HG03060 (cell line): ENCODE measurements around the gene TMEM131.
A peak's percentile ranks its signal among the peaks of the same experiment; 100 is the strongest.
"Not testable (repeated sequence)": the region's sequence is repeated elsewhere in the genome, so short reads cannot be mapped to it uniquely, and the experiment has no call there.

Experiments used
- ATAC-seq: cut with Tn5 transposase; IDR thresholded peaks from one replicate; pipeline ENCODE4 v1.9.1; 2021; ENCODE audit warnings: low read depth, moderate number of reproducible peaks; ENCODE audit not compliant: unreplicated experiment

Gene TMEM131

DNA sequence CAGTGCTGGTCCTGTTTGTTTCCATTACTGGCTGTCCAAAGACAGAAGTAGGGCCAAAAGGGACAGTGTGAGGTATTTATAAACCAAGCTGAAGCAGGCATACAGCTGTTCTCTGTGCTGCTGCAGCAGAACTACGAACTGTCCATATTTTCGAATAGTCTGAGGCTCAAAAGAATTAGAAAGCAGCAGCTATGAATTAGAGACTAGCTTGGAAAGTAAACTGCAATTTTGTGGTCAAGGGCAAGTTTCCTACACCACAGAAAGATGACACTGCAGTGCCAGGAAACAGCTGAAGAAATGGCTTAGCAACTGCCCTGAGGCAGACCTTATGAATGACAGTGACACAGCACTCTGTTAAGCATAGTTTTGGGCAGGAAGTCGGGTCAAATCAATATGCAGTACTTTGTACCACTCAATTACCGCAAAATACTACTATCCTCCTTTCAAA lies 125.3 kb downstream of the TMEM131 start:
- ATAC-seq: peak; percentile 99

DNA sequence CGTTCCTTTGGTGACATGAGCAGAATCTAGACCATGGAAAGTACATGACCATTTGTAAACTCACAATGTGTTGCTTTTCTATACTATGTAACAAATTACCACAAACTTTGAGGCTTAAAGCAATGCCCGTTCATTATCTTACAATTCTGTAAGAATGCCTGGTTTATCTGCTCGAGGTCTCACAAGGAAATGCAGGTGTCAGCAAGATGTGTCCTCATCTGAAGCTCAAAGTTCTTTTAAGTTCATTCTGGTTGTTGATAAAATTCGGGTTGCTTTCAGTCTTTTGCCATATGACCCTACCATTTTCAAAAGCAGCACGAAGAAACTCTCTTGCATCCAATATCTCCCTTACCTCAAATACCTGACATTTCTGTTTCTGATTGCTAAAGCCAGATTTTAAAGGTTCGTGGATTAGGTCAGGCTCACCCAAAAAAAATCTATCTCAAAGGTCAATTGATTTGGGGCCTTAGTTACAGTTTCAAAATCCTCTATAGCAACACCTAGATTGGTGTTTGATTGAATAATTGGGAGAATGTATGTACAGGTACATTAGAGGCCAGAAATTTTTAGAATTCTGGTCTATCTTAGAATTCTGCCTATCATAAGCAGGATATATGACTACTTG lies 125.9 kb downstream of the TMEM131 start:
- ATAC-seq: no peak

DNA sequence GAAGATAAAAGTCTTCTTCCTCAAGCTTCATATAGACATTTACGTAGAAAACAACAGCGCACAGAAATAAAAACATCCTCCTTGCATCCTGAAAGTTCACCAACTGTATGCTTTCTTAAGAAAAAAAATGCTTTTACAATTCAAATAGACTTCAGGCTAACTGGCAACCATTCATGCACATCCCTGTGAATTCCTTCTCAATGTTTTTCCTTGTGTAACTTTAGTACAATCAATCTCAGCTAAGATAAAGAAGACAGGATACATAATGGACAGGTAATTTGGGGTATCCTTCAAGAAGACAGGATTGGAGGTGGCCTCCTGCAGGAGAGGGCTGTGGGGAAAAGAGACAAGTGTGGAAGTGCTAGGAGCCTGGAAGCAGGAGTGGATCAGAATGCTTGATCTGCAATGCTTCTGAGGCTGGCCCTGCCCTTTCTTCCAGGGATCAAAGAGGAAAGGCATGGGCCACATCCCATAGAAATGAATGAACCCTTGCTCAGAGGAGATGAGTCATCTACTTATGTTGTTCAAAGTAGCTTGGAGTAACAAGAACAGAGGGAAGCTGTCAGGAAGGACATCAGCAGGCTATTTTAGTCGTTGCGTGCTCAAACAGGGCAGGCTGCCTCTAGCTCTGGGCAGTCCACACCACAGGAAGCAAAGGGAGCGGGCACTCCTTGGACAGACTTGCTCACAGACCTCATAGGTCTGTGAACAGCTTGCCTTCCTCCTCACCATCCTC lies 126.6 kb downstream of the TMEM131 start:
- no peak for ATAC-seq

DNA sequence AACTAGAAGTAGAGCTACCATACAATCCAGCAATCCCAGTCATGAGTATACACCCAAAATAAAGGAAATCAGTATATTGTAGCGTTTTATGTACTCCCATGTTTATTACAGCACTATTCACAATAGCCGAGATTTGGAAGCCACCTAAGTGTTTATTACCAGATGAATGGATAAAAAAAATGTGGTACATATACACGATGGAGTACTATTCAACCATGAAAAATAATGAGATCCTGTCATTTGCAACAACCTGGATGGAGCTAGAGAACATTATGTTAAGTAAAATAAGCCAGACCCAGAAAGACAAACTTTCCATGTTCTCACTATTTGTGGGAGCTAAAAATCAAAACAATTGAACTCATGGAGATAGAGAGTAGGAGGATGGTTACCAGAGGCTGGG lies 131.9 kb downstream of the TMEM131 start:
- no peak for ATAC-seq

DNA sequence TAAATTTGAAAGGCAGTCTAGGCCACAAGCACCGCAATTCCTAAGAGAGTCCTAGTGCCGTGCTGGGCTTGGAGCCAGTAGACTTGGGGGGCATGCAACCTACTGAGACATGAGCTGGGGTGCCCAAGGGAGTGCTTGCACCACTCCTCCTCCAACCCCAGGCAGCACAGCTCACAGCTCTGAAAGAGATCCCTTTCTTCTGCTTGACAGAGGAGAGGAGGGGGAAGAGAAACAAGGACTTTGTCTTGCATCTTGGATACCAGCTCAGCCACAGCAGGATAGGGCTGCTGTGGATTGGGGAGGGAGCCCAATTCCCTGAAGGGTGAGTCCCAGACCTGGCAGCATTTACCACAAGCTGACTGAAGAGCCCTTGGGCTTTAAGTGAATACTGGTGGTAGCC lies 134.6 kb downstream of the TMEM131 start:
- no peak for ATAC-seq

DNA sequence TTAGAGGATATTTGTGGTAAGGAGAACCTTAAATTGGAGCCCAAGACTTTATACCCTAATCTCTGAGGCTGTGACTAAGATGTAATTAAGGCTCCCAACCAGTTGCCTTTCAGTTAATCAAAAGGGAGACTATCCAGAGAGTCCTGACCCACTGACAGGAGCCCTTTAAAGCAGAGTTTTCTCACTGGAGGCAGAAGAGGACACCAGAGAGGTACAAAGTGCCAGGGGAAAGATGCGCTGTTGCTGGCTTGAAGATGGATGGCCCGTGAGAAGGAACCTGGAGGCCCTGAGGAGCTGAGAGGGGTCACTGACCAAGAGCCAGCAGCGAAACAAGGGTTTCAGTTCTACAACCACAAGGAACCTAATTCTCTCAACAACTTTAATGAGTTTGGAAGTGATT lies 137.3 kb downstream of the TMEM131 start:
- ATAC-seq: no peak

DNA sequence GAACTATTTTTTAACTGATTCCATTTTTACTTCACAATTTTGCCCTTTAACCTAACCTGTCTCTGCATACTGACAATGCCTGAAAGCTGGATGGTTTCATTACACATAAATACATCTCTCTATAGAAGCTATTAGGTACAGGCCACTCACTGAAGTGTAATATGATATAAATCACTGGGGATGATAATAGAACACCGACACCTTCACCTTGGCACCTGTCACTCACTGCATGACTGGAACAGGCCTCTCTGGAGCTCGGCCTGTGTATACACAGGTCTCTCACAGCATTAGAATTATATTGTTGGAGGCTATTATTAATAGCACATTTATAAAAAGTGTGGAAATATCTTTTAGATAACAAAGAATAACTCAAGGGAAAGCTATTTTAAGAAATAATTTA lies 138.2 kb downstream of the TMEM131 start:
- ATAC-seq: no peak

DNA sequence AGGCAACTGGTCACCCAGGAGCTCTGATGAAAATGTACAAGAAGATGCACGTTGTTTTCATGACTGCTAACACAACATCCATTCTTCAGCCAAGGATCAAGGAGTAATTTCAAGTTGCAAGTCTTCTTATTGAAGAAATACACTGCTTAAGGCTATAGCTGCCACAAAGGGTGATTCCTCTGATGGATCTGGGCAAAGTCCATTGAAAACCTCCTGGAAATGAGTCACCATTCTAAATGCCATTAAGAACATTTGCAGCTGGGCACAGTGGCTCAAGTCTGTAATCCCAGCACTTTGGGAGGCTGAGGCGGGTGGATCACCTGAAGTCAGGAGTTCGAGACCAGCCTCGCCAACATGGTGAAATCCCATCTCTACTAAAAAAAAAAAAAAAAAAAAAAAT lies 142.7 kb downstream of the TMEM131 start:
- ATAC-seq: not testable (repeated sequence)

DNA sequence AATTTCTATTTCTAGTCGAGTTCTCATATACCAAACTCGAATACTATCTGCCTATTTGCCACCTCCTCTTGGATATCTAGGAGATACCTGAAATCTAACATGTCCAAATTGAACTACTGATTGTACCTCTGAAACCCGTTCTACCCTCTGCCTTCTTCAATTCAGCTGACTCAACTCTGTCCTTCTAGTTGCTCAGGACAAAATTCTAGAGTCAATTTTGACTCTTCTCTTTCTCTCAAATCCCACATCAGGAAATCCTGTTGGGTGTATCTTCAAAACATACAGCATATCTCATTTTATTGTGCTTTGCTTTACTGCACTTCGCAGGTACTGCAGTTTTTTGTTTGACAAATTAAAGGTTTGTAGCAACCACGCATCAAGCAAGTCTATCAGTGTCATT lies 144.6 kb downstream of the TMEM131 start:
- ATAC-seq: no peak

DNA sequence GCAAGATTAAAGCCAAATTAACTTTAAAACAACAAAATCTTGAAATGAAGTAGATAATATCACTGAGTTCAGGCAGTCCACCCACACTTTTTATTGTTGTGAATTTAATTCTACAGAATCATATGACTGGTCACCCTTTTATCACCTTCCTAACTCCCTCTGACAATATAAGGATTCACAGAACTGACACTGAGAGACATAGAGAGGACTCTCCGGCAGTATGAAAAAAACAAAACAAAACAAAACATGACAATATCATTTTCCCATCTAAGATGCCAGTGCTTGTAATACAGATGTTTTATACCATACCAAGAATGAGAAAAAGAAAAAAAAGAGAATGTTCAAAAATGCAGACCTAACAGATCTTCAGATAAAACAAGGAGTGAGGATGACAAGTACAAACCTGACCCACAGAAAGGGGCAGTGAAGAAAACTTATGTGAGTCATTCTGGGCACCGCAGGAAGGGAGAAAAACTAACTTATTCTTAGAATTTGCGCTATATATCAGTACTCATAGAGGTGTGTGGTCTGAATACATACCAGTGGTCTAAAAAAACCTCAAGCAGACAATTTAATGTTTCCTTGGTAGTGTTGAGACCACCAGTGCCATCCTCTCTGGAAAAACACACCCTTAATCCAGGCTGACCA lies 145.7 kb downstream of the TMEM131 start:
- ATAC-seq: no peak

DNA sequence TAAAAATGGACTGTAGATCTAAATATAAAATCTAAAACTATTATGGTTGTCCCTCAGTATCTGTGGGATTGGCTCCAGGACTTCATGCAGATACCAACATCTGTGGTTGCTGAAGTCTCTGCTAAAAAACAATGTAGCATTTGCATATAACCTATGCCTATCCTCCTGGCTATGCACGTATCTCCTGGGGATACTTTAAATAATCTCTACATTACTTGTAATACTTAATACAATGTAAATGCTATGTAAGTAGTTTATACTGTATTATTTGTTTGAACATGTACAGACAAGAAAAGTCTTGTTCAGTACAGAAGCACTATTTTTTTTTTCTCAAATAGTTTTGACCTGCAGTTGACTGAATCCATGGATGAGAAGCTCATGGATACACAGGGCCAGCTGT lies 147.4 kb downstream of the TMEM131 start:
- ATAC-seq: no peak

DNA sequence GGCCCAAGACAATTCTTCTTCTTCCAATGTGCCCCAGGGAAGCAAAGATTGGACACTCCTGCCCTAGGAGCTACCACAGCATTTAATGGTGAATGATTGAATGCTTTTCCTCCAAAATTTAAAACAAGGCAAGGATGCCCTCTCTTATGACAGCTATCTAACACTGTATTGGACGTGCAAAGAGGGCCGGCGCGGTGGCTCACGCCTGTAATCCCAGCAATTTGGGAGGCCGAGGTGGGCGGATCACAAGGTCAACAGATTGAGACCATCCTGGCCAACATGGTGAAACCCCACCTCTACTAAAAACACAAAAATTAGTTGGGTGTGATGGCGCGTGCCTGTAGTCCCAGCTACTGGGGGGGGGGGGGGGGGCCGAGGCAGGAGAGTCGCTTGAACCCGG lies 149.0 kb downstream of the TMEM131 start:
- not testable (repeated sequence) for ATAC-seq

DNA sequence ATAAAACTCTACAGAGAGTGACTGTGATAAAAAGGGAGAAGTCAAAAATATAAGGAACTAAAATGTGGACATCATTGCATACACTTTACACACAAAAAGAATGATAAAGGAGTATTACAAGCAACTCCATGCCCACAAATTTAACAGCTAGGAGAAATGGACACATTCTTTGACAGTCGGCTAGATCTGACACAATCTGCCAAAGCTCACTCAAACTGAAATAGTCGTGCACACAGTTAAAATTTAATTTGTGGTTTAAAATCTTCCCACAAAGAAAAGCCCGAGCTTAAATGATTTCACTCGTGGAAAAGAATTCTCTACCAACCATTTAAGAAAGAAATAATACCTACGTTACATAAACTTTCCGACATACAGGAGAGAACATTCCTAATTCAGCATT lies 149.9 kb downstream of the TMEM131 start:
- no peak for ATAC-seq

DNA sequence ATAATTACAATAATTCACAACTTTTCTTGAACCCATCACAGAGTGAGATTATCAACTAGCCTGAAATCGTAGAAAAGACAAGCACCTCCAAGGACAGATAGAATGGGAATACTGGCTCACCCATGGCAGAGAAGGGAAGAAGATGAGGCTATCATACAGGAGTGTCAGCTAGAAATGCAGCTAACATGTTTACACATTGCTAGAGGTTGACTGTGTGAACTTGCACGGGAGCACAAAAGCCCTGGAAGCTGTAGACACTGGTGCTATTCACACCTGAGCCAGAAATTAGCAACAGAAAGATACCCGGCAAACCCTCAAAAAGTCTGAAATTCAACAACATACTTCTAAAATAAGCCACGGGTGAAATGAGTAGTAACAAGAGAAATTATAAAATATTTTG lies 150.6 kb downstream of the TMEM131 start:
- ATAC-seq: no peak

DNA sequence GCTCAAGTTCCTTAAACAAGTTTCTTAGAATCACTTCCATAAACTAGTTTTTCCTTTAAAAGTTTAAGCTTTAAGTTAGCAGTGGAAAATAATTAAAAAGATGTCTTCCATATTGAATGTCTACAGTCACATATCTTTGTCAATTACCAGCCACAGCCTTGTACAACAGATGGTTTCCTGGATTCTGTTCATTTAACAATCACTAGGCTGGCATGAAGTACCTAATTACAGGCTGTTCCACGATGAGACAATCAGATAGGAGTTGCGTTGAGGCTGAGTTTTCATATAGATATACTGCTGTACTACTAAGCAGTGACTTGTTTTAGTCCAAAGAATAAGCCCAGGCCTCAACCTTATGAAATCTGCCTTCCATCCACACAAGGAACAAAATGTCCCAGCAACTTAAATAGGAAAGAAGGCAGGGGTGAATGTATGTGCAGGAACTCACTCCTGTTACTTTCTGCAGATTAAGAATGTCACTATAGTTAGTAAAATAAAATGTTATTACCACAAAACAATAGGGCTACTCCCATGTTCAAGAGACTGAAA lies 151.4 kb downstream of the TMEM131 start:
- ATAC-seq: no peak

DNA sequence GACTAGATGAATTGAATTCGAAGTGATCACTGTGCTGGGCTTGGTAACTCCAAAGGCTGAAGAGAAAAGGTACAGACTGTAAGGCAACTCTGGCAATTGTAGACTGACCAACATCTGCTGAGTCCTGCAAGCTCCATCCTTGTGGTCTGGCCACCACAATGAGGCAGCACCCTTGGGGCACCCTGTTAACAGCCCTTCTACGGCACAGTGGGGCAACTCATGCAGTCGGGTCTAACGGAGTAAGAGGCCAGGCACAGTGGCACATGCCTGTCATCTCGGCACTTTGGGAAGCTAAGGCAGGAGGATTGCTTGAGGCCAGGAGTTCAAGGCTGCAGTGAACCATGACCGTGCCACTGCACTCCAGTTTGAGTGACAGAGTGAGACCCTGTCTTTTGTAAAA lies 155.6 kb downstream of the TMEM131 start:
- no peak for ATAC-seq

DNA sequence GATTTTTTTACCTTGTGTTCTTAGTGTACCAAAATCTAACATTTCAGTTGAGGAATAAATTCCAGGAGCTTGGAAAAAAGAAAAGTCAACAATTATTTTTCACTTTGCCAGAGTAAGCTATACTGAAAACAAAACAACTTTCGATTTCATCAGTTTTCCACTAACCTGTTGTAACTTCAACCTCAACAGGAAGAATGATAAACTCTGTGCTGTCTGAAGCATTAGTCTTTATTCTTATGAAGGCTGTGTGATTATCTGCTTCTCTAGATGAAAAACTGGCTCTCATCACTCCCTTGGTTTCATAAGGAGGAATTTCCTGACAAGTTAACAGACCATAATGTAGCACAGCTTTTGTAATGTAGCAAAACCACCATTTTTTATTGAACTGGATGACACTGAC lies 161.1 kb downstream of the TMEM131 start:
- no peak for ATAC-seq

DNA sequence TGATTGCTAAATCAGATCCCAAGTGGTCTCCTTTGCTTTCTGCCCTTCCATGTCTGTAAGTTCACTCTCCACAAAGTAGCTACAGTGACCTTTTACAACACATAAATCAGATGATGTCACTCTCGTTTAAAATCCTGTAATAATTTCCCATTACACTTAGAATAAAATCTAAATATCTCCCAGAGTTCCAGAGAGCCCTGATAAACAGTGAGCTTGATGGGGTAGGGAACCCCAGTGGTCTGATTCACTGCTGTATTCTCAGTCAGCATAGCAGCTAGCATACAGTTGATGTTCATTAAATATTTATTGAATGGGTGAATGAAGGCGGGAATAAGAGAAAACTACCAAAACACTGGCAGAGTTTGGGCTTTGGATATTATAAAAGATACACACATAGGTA lies 164.6 kb downstream of the TMEM131 start:
- no peak for ATAC-seq

DNA sequence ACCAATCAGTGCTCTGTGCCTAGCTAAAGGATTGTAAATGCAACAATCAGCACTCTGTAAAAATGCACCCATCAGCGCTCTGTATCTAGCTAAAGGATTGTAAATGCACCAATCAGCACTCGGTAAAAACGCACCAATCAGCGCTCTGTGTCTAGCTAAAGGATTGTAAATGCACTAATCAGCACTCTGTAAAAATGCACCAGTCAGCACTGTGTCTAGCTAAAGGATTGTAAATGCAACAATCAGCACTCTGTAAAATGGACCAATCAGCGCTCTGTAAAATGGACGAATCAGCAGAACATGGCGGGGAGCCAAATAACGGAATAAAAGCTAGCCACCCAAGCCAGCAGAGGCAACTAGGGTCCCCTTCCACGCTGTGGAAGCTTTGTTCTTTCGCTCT lies 166.5 kb downstream of the TMEM131 start:
- not testable (repeated sequence) for ATAC-seq

DNA sequence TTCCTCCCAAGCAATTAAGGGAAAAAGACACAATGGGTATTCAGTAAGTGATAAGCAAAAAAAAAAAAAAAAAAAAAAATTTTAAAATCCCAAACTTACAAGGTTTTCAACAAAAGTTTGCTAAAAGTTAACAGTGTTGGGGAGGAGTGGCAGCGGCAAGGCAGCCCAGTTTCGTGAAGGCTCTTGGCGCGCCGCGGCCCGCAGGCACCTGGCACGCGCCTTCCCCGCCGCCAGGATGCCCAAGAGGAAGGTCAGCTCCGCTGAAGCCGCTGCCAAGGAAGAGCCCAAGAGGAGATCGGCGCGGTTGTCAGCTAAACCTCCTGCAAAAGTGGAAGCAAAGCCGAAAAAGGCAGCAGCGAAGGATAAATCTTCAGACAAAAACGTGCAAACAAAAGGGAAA lies 168.7 kb downstream of the TMEM131 start:
- not testable (repeated sequence) for ATAC-seq

DNA sequence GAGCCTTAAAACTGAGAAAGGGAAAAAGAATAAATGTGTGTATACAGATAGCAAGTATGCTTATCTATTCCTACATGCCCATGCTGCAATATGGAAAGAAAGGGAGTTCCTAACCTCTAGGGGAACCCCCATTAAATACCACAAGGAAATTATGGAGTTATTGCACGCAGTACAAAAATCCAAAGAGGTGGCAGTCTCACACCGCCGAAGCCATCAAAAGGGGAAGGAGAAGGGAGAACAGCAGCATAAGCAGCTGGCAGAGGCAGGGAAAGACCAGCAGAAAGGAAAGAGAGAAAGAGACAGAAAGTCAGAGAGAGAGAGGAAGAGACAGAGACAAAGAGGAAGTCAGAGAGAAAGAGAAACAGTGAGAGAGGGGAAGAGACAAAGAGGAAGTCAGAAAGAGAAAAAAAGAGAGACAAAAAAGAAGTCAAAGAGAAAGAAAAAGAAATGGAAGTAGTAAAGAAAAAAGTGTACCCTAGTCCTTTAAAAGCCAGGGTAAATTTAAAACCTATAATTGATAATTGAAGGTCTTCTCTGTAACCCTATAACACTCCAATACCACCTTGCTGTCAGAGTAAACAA lies 169.4 kb downstream of the TMEM131 start:
- not testable (repeated sequence) for ATAC-seq
